ENCODE results near the gene ROPN1B.
"Not testable (repeated sequence)": the region's sequence is repeated elsewhere in the genome, so short reads cannot be mapped to it uniquely, and the experiment has no call there.

The ROPN1B gene

GRCh38 chr3:125958511-125959316 is 10.3 kb upstream of the ROPN1B start:
- DNase-seq: no peak

GRCh38 chr3:125959317-125960065 is 9.5 kb upstream of the ROPN1B start:
- DNase-seq: no peak

GRCh38 chr3:125960066-125960424 is 8.9 kb upstream of the ROPN1B start:
- DNase-seq: no peak

GRCh38 chr3:125960456-125961288 is 8.3 kb upstream of the ROPN1B start:
- no peak for DNase-seq

- no peak for DNase-seq
These were observed 7.7 kb upstream of the ROPN1B start for GRCh38 chr3:125961289-125961589.

GRCh38 chr3:125963834-125964233 is 5.1 kb upstream of the ROPN1B start:
- not testable (repeated sequence) for DNase-seq

GRCh38 chr3:125965505-125965904 is 3.5 kb upstream of the ROPN1B start:
- DNase-seq: no peak

- DNase-seq: no peak
These were observed 1.8 kb upstream of the ROPN1B start for GRCh38 chr3:125967156-125967555.

GRCh38 chr3:125968121-125968520 is 857 bp upstream of the ROPN1B start:
- DNase-seq: not testable (repeated sequence)

GRCh38 chr3:125971997-125972944 is 3.3 kb downstream of the ROPN1B start:
- not testable (repeated sequence) for DNase-seq

- not testable (repeated sequence) for DNase-seq
These were observed 6.4 kb downstream of the ROPN1B start for GRCh38 chr3:125975245-125976002.

GRCh38 chr3:125976003-125976390 is 7.0 kb downstream of the ROPN1B start:
- not testable (repeated sequence) for DNase-seq

GRCh38 chr3:125977104-125977503 is 8.1 kb downstream of the ROPN1B start:
- not testable (repeated sequence) for DNase-seq

GRCh38 chr3:125984951-125985350 is 16.0 kb downstream of the ROPN1B start:
- DNase-seq: not testable (repeated sequence)

- peak; percentile 61 for DNase-seq
These were observed 21.4 kb downstream of the ROPN1B start for GRCh38 chr3:125990253-125990970.

- DNase-seq: not testable (repeated sequence)
These were observed 27.8 kb downstream of the ROPN1B start for GRCh38 chr3:125996751-125997150.

- no peak for DNase-seq
These were observed 33.2 kb downstream of the ROPN1B start for GRCh38 chr3:126002189-126002588.

- DNase-seq: no peak
These were observed 34.6 kb downstream of the ROPN1B start for GRCh38 chr3:126003447-126004190.

- no peak for DNase-seq
These were observed 35.2 kb downstream of the ROPN1B start for GRCh38 chr3:126004217-126004616.

- DNase-seq: no peak
These were observed 35.7 kb downstream of the ROPN1B start for GRCh38 chr3:126004692-126005091.

Data from stimulated activated naive CD4-positive, alpha-beta T cell treated with Interleukin-2 at 50 U/mL for 16 hours (primary cell).